Nephron progenitor cell (in vitro differentiated cells): Measurements from ENCODE around the gene IQGAP2.

Experiments
- DNase-seq: peaks from one replicate; pipeline ENCODE4 v3.0.0; 2021
- H3K27ac Mint-ChIP-seq: 2 replicates; pipeline ENCODE4 v1.8.0; 2021; ENCODE audit warnings: mild to moderate bottlenecking, moderate library complexity, mixed read lengths
- H3K27me3 Mint-ChIP-seq: 2 replicates; pipeline ENCODE4 v1.8.0; 2021; ENCODE audit warnings: mild to moderate bottlenecking, low read depth, mixed read lengths; ENCODE audit not compliant: poor library complexity
- H3K36me3 Mint-ChIP-seq: 2 replicates; pipeline ENCODE4 v1.8.0; 2021; ENCODE audit warnings: low read depth, mixed read lengths
- H3K4me1 Mint-ChIP-seq: 2 replicates; pipeline ENCODE4 v1.8.0; 2021; ENCODE audit warnings: mixed read lengths
- H3K4me3 Mint-ChIP-seq: 2 replicates; pipeline ENCODE4 v1.8.0; 2021; ENCODE audit warnings: mild to moderate bottlenecking, moderate library complexity, mixed read lengths
- H3K9me3 Mint-ChIP-seq: 2 replicates; pipeline ENCODE4 v1.8.0; 2021; ENCODE audit warnings: mild to moderate bottlenecking, moderate library complexity, mixed read lengths
- CTCF ChIP-seq: fragments of 200-600 bp; sonication (generic); IDR thresholded peaks from 2 replicates; pipeline ENCODE4 v1.5.0; 2021; ENCODE audit warnings: antibody characterized with exemption

The IQGAP2 gene

GRCh38 chr5:76689321-76690036 lies 286.4 kb downstream of the IQGAP2 start:
- Mint-ChIP-seq H3K4me1 (peaks cover 45% of the 10 kb centered on the region), H3K27ac (peak overlapping the region; percentile 21), H3K9me3 (peaks cover 23% of the 10 kb centered on the region), H3K36me3 (peaks cover 54% of the 10 kb centered on the region), H3K4me3 (no peak overlapping the region), H3K27me3 (peaks cover 5% of the 10 kb centered on the region)
- DNase-seq, result no peak
- no peak for TF ChIP-seq CTCF

- H3K4me3 Mint-ChIP-seq, result no peak overlapping the region
These were observed 287.1 kb downstream of the IQGAP2 start for GRCh38 chr5:76690037-76690679.

GRCh38 chr5:76690704-76691466 lies 287.8 kb downstream of the IQGAP2 start:
- Mint-ChIP-seq H3K9me3 (peaks cover 19% of the 10 kb centered on the region), H3K4me1 (peaks cover 40% of the 10 kb centered on the region)
- DNase-seq, result no peak

More at GRCh38 chr5:76690037-76690679, 287.1 kb downstream of the IQGAP2 start:
- Mint-ChIP-seq H3K9me3 (peaks cover 23% of the 10 kb centered on the region), H3K36me3 (peaks cover 54% of the 10 kb centered on the region), H3K4me1 (peaks cover 40% of the 10 kb centered on the region), H3K27me3 (peaks cover 5% of the 10 kb centered on the region), H3K27ac (peak overlapping the region; percentile 21)
- no peak for DNase-seq
- no peak for TF ChIP-seq CTCF

GRCh38 chr5:76691467-76692273 lies 288.6 kb downstream of the IQGAP2 start:
- peak; percentile 30 for DNase-seq
- Mint-ChIP-seq H3K9me3 (peaks cover 11% of the 10 kb centered on the region), H3K4me3 (peak overlapping the region; percentile 5), H3K36me3 (peaks cover 57% of the 10 kb centered on the region), H3K4me1 (peaks cover 40% of the 10 kb centered on the region), H3K27ac (peak overlapping the region; percentile 89), H3K27me3 (no peaks in the 10 kb centered on the region)
- no peak for TF ChIP-seq CTCF

More at GRCh38 chr5:76690704-76691466, 287.8 kb downstream of the IQGAP2 start:
- peaks cover 1% of the 10 kb centered on the region for H3K27me3 Mint-ChIP-seq
- peak overlapping the region; percentile 89 for H3K27ac Mint-ChIP-seq
- peak overlapping the region; percentile 5 for H3K4me3 Mint-ChIP-seq
- peaks cover 57% of the 10 kb centered on the region for H3K36me3 Mint-ChIP-seq
- no peak for TF ChIP-seq CTCF

- TF ChIP-seq CTCF, result no peak
- H3K4me3 Mint-ChIP-seq, result no peak overlapping the region
- DNase-seq, result no peak
- no peaks in the 10 kb centered on the region for H3K27me3 Mint-ChIP-seq
- peak overlapping the region; percentile 61 for H3K27ac Mint-ChIP-seq
- H3K4me1 Mint-ChIP-seq, result peaks cover 40% of the 10 kb centered on the region
- H3K9me3 Mint-ChIP-seq, result peaks cover 6% of the 10 kb centered on the region
- H3K36me3 Mint-ChIP-seq, result peaks cover 52% of the 10 kb centered on the region
These were observed 289.1 kb downstream of the IQGAP2 start for GRCh38 chr5:76692274-76692540.
